NOMO-1 treated with dmso at 0.1 percent for 144 hours (cell line): ENCODE results near the gene MYBBP1A.
A peak's percentile ranks its signal among the peaks of the same experiment; 100 is the strongest.
"Not testable (repeated sequence)": the region's sequence is repeated elsewhere in the genome, so short reads cannot be mapped to it uniquely, and the experiment has no call there.

ENCODE experiments used
- DNase-seq: peaks from one replicate; lab custom pipeline; 2025; ENCODE audit not compliant: unreplicated experiment; lab: John Stamatoyannopoulos, UW

Gene MYBBP1A

GRCh38 chr17:4554997-4555799 lies at the start of gene MYBBP1A:
MYBBP1A (minus strand) TSS chr17:4555384; CDS start chr17:4555324, 60 bp downstream.
- peak; percentile 93 for DNase-seq

- DNase-seq = not testable (repeated sequence)
Measured at GRCh38 chr17:4604736-4605135, 49.6 kb upstream of the MYBBP1A start.

GRCh38 chr17:4604111-4604644 lies 49.0 kb upstream of the MYBBP1A start:
- no peak for DNase-seq

- DNase-seq = no peak
Measured at GRCh38 chr17:4602041-4602440, 46.9 kb upstream of the MYBBP1A start.

GRCh38 chr17:4601326-4601725 lies 46.1 kb upstream of the MYBBP1A start:
- DNase-seq = no peak

GRCh38 chr17:4600563-4600962 lies 45.4 kb upstream of the MYBBP1A start:
- no peak for DNase-seq

- DNase-seq = no peak
Measured at GRCh38 chr17:4599505-4600281, 44.5 kb upstream of the MYBBP1A start.

GRCh38 chr17:4598776-4599504 lies 43.8 kb upstream of the MYBBP1A start:
- DNase-seq = no peak

GRCh38 chr17:4597975-4598374 lies 42.8 kb upstream of the MYBBP1A start:
- no peak for DNase-seq

- no peak for DNase-seq
Measured at GRCh38 chr17:4596636-4597380, 41.6 kb upstream of the MYBBP1A start.

GRCh38 chr17:4595685-4596342 lies 40.6 kb upstream of the MYBBP1A start:
- DNase-seq = not testable (repeated sequence)

GRCh38 chr17:4594931-4595684 lies 39.9 kb upstream of the MYBBP1A start:
- no peak for DNase-seq

GRCh38 chr17:4594406-4594805 lies 39.2 kb upstream of the MYBBP1A start:
- DNase-seq = no peak

- no peak for DNase-seq
Measured at GRCh38 chr17:4593021-4593421, 37.8 kb upstream of the MYBBP1A start.

GRCh38 chr17:4592240-4593005 lies 37.2 kb upstream of the MYBBP1A start:
- no peak for DNase-seq

- no peak for DNase-seq
Measured at GRCh38 chr17:4591529-4591928, 36.3 kb upstream of the MYBBP1A start.

GRCh38 chr17:4590981-4591453 lies 35.8 kb upstream of the MYBBP1A start:
- DNase-seq = no peak

GRCh38 chr17:4590042-4590441 lies 34.9 kb upstream of the MYBBP1A start:
- not testable (repeated sequence) for DNase-seq
